Panc1 (cell line): ENCODE measurements around the gene ARMC3.

Experiments used
- CTCF ChIP-seq: fragments of 450-650 bp; IDR thresholded peaks from 2 replicates; pipeline ENCODE4 v1.5.1; 2017; ENCODE audit warnings: mild to moderate bottlenecking
- POLR2AphosphoS5 ChIP-seq: IDR thresholded peaks from 2 replicates; pipeline ENCODE4 v1.6.1; 2012; ENCODE audit warnings: mild to moderate bottlenecking, low read depth, low read length, moderate library complexity
- REST ChIP-seq, 2 experiments: IDR thresholded peaks; 2 replicates each; pipeline ENCODE4 v1.6.1; 2011 to 2012; ENCODE audit warnings: low read depth in 2 of 2, control low read depth in 1 of 2, low read length in 1 of 2, mild to moderate bottlenecking in 1 of 2, moderate library complexity in 1 of 2; ENCODE audit not compliant: insufficient read depth in 1 of 2

GRCh38 chr10:23056186-23056579, 128.3 kb downstream of the ARMC3 start:
- TF ChIP-seq CTCF = no peak
- no peak for TF ChIP-seq POLR2AphosphoS5
- TF ChIP-seq REST (IDR thresholded peaks at IDR 0.05; ENCODE audit: insufficient read depth in 1 of 2, low read depth in 2 of 2, low read length in 1 of 2) = no peak
